HG02610 (cell line): ENCODE data around the gene RTKN2.
"Not testable (repeated sequence)": the region's sequence is repeated elsewhere in the genome, so short reads cannot be mapped to it uniquely, and the experiment has no call there.

Source experiments
- ATAC-seq: cut with Tn5 transposase; IDR thresholded peaks from one replicate; pipeline ENCODE4 v1.9.1; 2021; ENCODE audit warnings: mild to moderate bottlenecking, moderate library complexity; ENCODE audit not compliant: unreplicated experiment

The RTKN2 gene

GRCh38 chr10:62268399-62269114, at the start of gene RTKN2:
Gene RTKN2, minus strand, starts transcription at chr10:62268844. Its CDS starts 234 bp downstream, at chr10:62268610.
- peak; percentile 66 for ATAC-seq

- ATAC-seq: no peak
These were observed 48.6 kb upstream of the RTKN2 start for GRCh38 chr10:62317257-62317656.

- no peak for ATAC-seq
These were observed 40.6 kb upstream of the RTKN2 start for GRCh38 chr10:62309254-62309653.

GRCh38 chr10:62308101-62308500, 39.5 kb upstream of the RTKN2 start:
- no peak for ATAC-seq

GRCh38 chr10:62307635-62308034, 39.0 kb upstream of the RTKN2 start:
- ATAC-seq: no peak

- ATAC-seq: no peak
These were observed 38.0 kb upstream of the RTKN2 start for GRCh38 chr10:62306663-62307062.

GRCh38 chr10:62305813-62306212, 37.2 kb upstream of the RTKN2 start:
- ATAC-seq: no peak

- ATAC-seq: no peak
These were observed 35.3 kb upstream of the RTKN2 start for GRCh38 chr10:62303922-62304321.

GRCh38 chr10:62302760-62303159, 34.1 kb upstream of the RTKN2 start:
- no peak for ATAC-seq

- ATAC-seq: no peak
These were observed 29.2 kb upstream of the RTKN2 start for GRCh38 chr10:62297857-62298256.

GRCh38 chr10:62284221-62284620, 15.6 kb upstream of the RTKN2 start:
- no peak for ATAC-seq

- ATAC-seq: not testable (repeated sequence)
These were observed 12.7 kb upstream of the RTKN2 start for GRCh38 chr10:62281348-62281747.

- not testable (repeated sequence) for ATAC-seq
These were observed 11.7 kb upstream of the RTKN2 start for GRCh38 chr10:62280392-62280791.

GRCh38 chr10:62278441-62278910, 9.8 kb upstream of the RTKN2 start:
- ATAC-seq: no peak

- no peak for ATAC-seq
These were observed 9.3 kb upstream of the RTKN2 start for GRCh38 chr10:62277971-62278370.

GRCh38 chr10:62270020-62270419, 1.4 kb upstream of the RTKN2 start:
- no peak for ATAC-seq

- no peak for ATAC-seq
These were observed 631 bp downstream of the RTKN2 start for GRCh38 chr10:62268027-62268398.

- no peak for ATAC-seq
These were observed 2.0 kb downstream of the RTKN2 start for GRCh38 chr10:62266611-62267010.

- no peak for ATAC-seq
These were observed 2.5 kb downstream of the RTKN2 start for GRCh38 chr10:62266147-62266546.

GRCh38 chr10:62264702-62265436, 3.8 kb downstream of the RTKN2 start:
- no peak for ATAC-seq

- no peak for ATAC-seq
These were observed 4.5 kb downstream of the RTKN2 start for GRCh38 chr10:62264126-62264525.

- ATAC-seq: no peak
These were observed 7.0 kb downstream of the RTKN2 start for GRCh38 chr10:62261666-62262065.
